ENCODE results near the gene MTMR4. TPM values are rescaled to one million over a fixed set of nuclear protein-coding genes. Genes with fewer than 3 reads are reported as not detected.
"Not testable (repeated sequence)": the region's sequence is repeated elsewhere in the genome, so short reads cannot be mapped to it uniquely, and the experiment has no call there.

The MTMR4 gene
- total RNA-seq (2014; rRNA removed; shearing (Covaris generic)) = 46.3 and 49.7 TPM in 2 replicates

DNA sequence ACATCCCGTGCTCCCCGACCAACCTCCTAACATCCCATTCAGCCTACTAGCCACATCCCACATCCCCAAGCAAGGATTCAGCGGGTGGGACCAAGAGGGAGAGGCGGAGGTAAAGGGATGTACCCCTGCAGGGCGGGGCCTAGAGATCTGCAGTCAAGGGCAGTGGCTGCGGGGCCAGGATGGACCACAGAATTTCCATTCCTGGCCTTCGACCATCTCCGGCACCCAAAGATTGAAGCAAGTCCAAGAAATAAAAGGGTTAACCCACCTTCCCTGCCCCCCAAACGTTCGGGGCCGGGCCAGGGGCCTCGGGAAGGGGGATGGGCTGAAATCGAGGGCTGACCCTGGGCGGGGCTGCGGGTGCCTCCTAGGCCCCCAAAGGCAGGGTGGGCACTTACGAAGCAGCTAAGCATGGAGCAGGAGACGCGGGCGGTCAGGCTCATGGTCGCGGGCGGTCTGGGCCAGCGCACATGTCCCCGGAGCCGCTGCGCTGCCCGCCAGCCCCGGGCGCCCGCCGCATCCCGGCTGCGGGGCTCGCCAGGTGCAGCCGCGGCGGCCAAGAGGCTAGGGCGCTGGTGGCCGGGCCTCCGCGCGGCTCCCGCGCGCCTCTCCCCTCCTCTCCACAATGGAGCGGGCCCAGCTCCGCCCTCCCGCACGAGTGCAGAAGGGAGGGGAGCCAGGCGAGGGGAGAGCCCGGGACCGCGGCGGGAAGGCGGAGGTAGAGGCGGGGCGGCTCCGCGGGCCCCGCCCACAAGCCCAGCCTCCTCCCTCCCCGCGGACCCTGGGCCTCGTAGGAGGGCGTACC is at the start of gene MTMR4:
MTMR4 (minus strand) TSS at position 674 of the 805 bp plus-strand sequence; CDS start at position 443, 231 bp downstream.
- peak; percentile 66 for DNase-seq (ENCODE audit: low spot score)

DNA sequence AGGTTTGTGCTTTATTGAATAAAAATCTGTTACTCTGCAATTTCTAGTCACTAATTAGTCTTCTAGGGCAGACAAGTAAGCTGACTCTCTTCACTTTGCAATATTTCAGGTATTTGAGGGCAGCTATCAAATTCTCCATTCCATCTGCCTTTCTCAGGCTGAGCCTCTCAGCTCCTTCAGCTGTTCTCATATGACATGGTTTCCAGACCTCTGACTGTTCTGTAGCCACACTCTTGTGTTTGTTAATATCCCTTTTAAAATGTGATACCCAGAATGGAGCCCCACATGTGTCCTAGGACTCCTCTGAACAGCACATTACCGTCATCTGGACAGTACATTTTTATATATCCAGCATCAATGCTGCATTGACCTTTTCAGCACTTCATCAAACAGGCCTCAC is 46.1 kb upstream of the MTMR4 start:
- no peak for DNase-seq (ENCODE audit: low spot score)

DNA sequence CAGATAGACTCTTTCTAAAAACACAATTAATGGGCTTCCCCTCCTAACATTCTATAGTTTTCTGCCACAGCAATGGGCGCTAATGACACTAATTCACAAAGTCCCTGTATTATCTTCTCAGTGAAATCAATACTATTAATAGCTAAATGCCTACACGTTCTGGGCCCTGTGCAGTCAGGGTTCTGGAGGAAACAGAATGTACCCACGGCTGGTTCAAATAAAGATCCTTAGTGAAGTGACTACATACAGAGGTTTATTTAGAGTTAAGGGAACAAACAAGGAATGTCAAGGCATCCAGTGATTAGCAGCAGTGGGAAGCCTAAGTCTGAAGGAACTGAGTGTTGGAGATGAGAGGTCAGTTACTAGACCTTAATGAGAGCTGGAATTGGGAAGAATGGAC is 43.5 kb upstream of the MTMR4 start:
- no peak for DNase-seq (ENCODE audit: low spot score)

GRCh38 chr17:58556833-58557250 is 42.4 kb upstream of the MTMR4 start:
- no peak for DNase-seq (ENCODE audit: low spot score)

GRCh38 chr17:58555109-58555508 is 40.7 kb upstream of the MTMR4 start:
- DNase-seq (ENCODE audit: low spot score) = not testable (repeated sequence)

DNA sequence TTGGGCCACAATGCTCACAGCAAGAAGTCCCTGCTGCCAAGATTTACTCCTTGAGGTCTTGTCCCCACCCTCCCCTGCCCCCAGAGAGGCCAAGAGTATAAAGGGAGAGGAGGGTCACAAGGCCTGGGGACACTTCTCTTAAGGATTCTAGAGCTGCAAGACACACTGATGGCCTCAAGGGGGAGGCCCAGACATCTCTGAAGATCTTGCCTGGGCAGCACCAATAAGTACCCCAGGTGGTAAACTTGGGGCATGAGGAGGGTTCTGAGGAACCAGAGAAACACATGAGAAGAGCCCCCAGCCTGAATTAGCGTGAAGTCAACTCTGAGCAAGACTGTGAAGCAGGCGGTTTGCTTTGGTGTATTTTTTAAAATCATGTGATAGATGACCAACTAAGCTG is 26.8 kb upstream of the MTMR4 start:
- no peak for DNase-seq (ENCODE audit: low spot score)

GRCh38 chr17:58539698-58540097 is 25.3 kb upstream of the MTMR4 start:
- no peak for DNase-seq (ENCODE audit: low spot score)

- no peak for DNase-seq (ENCODE audit: low spot score)
Measured at GRCh38 chr17:58538811-58539409, 24.5 kb upstream of the MTMR4 start.

GRCh38 chr17:58537266-58537665 is 22.8 kb upstream of the MTMR4 start:
- DNase-seq (ENCODE audit: low spot score) = no peak

DNA sequence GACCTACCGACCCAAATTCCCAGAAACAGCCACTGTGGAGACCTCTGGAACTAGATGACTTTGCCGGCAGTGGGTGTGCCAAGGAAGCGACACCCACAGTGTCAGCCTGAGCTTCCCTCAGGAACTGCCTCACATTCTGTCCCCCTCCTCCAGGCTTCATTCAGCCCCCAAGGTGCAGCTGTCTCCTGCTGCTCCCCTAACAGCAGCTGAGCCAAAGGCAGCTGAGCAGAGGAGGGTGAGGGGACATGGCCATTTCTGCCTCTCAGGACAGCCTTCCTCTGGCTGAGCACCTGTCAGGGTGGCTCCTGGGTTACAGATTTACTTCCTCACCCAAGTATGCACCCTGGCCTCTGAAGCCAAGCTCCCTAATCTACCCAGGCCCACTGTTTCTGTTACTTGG is 22.1 kb upstream of the MTMR4 start:
- no peak for DNase-seq (ENCODE audit: low spot score)

GRCh38 chr17:58535431-58535830 is 21.0 kb upstream of the MTMR4 start:
- DNase-seq (ENCODE audit: low spot score) = peak; percentile 76

DNA sequence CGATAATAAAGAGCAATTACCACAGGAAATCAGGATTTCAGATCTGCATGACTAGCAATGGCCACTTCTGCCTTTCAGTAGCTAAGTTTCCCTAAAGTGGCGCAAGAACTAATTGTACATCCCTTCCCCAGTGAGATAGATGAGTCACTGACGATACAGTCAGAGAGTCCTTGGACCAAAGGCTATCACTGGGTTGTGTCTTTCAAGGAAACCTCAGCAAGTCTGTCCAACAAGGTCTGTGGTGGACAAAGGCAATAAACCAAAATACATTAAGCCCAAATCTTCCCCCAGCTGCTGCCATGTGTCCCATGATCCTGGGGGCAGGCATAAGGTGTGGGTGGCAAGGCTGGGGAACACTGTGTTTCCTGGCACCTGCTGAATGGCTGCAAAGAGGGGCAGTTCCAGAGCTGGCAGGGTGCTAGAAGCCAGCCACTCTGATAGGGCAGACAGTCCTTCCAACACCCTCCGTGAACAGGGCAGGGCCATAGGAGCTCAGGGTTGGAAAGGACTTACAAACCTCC is 20.5 kb upstream of the MTMR4 start:
- peak; percentile 88 for DNase-seq (ENCODE audit: low spot score)

DNA sequence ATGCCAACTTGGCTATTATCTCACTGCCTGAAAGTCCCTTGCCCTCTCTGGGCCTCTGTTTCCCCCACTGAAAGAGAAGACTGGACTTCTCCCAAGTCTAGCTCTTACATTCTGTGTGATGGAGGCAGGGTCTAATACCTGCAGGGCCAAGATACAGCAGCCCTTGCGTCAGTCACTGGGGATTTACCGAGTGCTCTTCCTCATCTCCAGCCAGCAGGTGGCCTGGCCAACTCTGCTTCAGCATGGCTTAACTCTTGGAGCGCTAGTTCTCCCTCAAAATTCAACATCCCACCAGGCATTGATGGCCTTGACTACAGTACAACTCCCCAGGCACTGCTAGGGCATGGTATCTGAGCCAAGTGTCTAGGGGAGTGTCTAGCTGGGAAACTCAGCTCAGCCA is 19.9 kb upstream of the MTMR4 start:
- DNase-seq (ENCODE audit: low spot score) = no peak

- DNase-seq (ENCODE audit: low spot score) = no peak
Measured at GRCh38 chr17:58533616-58534188, 19.3 kb upstream of the MTMR4 start.

GRCh38 chr17:58532555-58532951 is 18.1 kb upstream of the MTMR4 start:
- DNase-seq (ENCODE audit: low spot score) = no peak

- DNase-seq (ENCODE audit: low spot score) = no peak
Measured at GRCh38 chr17:58531661-58532554, 17.5 kb upstream of the MTMR4 start.

- no peak for DNase-seq (ENCODE audit: low spot score)
Measured at GRCh38 chr17:58531122-58531521, 16.7 kb upstream of the MTMR4 start.

- no peak for DNase-seq (ENCODE audit: low spot score)
Measured at GRCh38 chr17:58530655-58531054, 16.2 kb upstream of the MTMR4 start.

DNA sequence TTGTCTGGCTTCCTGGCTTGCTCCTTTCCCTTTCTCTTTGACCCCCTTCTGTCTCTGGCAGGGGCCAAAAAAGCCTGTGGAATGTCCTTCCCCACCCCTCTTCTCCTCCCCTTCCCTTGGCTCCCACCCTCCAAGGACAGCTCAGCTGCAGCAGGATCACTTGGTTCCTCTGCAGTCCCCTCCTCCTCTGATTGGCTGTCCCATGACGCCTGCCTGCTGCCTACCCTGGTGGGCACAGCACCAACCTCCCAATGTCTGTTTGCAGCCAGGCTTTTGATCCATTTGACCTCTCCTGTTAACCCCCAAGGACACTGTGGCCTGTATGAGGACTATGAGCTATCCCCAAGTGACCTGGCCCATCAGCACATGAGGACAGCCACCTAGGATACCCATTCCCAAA is 14.8 kb upstream of the MTMR4 start:
- DNase-seq (ENCODE audit: low spot score) = no peak

DNA sequence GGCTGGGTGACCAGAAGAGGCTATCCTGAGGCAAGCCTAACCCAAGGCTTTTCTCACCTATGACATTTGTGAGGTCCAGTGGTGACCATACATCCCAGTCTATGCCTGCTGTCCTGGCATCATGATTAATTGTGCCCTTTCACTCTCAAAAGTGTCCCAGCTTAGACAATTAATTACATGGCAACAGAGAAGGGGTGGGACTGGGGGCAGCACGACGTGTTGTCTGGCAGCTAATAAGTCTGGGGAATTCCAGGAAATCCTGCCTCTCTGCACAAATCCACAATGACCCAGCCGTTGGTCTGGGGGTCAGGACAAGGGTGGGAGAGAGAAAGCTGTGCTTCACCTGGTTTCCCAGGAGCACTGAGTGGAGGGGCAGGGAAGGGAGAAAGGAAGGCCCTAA is 14.0 kb upstream of the MTMR4 start:
- DNase-seq (ENCODE audit: low spot score) = no peak

DNA sequence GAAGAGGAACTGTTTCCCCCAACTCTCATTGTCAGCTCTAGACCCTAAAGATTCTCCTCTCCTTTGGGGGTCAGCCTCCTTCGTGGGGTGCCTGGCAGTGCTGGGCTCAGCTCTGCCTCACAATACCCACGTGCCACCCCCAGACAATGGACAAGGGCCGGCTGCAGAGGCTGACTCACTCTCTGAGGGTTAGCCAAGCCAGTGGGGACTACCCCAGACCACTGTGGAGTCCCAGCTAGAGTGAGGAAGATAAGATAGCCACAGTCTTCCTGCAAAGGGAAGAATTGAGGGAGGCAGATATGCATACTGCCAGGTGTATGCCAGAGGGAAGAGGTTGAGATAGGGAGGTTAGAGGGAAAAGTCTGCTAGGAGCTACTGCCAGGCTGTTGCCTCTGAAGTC is 13.5 kb upstream of the MTMR4 start:
- DNase-seq (ENCODE audit: low spot score) = peak; percentile 77

GRCh38 chr17:58527306-58527705 is 12.9 kb upstream of the MTMR4 start:
- no peak for DNase-seq (ENCODE audit: low spot score)
